ENCODE measurements around the gene AGBL1. TPM values are rescaled to one million over a fixed set of nuclear protein-coding genes. Genes with fewer than 3 reads are reported as not detected.

Gene AGBL1
- total and polyA plus RNA-seq, 4 donors: not detected

- H3K27me3 ChIP-seq (ENCODE audit: control insufficient read depth in 4 of 4, insufficient read depth in 4 of 4, low read length in 3 of 4): no peaks in the 10 kb centered on the region
- TF ChIP-seq REST (IDR thresholded peaks at IDR 0.05) (no peak), HNF4G (IDR thresholded peaks at IDR 0.05) (no peak), EGR1 (IDR thresholded peaks at IDR 0.05; ENCODE audit: low read depth in 2 of 2) (no peak), SP1 (IDR thresholded peaks at IDR 0.05) (no peak), CTCF (IDR thresholded peaks at IDR 0.05; ENCODE audit: low read depth, low read length, missing input control) (no peak), RAD21 (IDR thresholded peaks at IDR 0.05) (no peak), MAX (IDR thresholded peaks at IDR 0.05) (no peak), NR2F2 (IDR thresholded peaks at IDR 0.05) (no peak), GABPA (IDR thresholded peaks at IDR 0.05 in 1 of 2, conservative IDR thresholded peaks at IDR 0.05 in 1 of 2) (no peak), ATF3 (IDR thresholded peaks at IDR 0.05) (no peak), RXRA (IDR thresholded peaks at IDR 0.05) (no peak), FOXA2 (IDR thresholded peaks at IDR 0.05) (no peak), TAF1 (conservative IDR thresholded peaks at IDR 0.05) (no peak), ZBTB33 (IDR thresholded peaks at IDR 0.05) (no peak), YY1 (IDR thresholded peaks at IDR 0.05) (no peak), FOXA1 (IDR thresholded peaks at IDR 0.05) (no peak), JUND (IDR thresholded peaks at IDR 0.05) (no peak)
- H3K4me3 ChIP-seq (ENCODE audit: low read depth in 1 of 3, low read length in 3 of 3): no peak overlapping the region
- no peaks in the 10 kb centered on the region for H3K36me3 ChIP-seq (ENCODE audit: control insufficient read depth in 4 of 4, insufficient read depth in 3 of 4, low read depth in 1 of 4, low read length in 3 of 4)
- no peaks in the 10 kb centered on the region for H3K9me3 ChIP-seq (ENCODE audit: control insufficient read depth in 4 of 4, low read length in 3 of 4)
- H3K27ac ChIP-seq (ENCODE audit: low read depth in 1 of 2, low read length in 2 of 2): no peak overlapping the region
- WGBS: 66% methylated on average over 2 of the region's 2 CpGs
- DNase-seq (ENCODE audit: low spot score): no peak
- H3K4me1 ChIP-seq (ENCODE audit: control insufficient read depth in 4 of 4, insufficient read depth in 4 of 4, low read length in 3 of 4): no peaks in the 10 kb centered on the region
- no peak overlapping the region for H3K9ac ChIP-seq (ENCODE audit: low read depth in 1 of 2, low read length in 2 of 2)
Observed at GRCh38 chr15:86205096-86205495, 125.4 kb downstream of the AGBL1 start.

- 56% methylated on average over 3 of the region's 3 CpGs for WGBS
- no peak for TF ChIP-seq GABPA (IDR thresholded peaks at IDR 0.05 in 1 of 2, conservative IDR thresholded peaks at IDR 0.05 in 1 of 2)
- no peak for TF ChIP-seq SP1 (IDR thresholded peaks at IDR 0.05)
- no peak for TF ChIP-seq RAD21 (IDR thresholded peaks at IDR 0.05)
- TF ChIP-seq REST (IDR thresholded peaks at IDR 0.05): no peak
- no peak for TF ChIP-seq YY1 (IDR thresholded peaks at IDR 0.05)
- TF ChIP-seq HNF4A (conservative IDR thresholded peaks at IDR 0.05): no peak
- no peak for TF ChIP-seq EGR1 (IDR thresholded peaks at IDR 0.05; ENCODE audit: low read depth in 2 of 2)
- TF ChIP-seq HNF4G (IDR thresholded peaks at IDR 0.05): no peak
- no peak for TF ChIP-seq CTCF (IDR thresholded peaks at IDR 0.05; ENCODE audit: low read depth, low read length, missing input control)
- TF ChIP-seq ATF3 (IDR thresholded peaks at IDR 0.05): no peak
- TF ChIP-seq FOXA1 (IDR thresholded peaks at IDR 0.05): no peak
Observed at GRCh38 chr15:86213420-86213819, 133.7 kb downstream of the AGBL1 start.

More at GRCh38 chr15:86213420-86213819, 133.7 kb downstream of the AGBL1 start:
- no peaks in the 10 kb centered on the region for H3K27me3 ChIP-seq (ENCODE audit: control insufficient read depth in 4 of 4, insufficient read depth in 4 of 4, low read length in 3 of 4)
- no peaks in the 10 kb centered on the region for H3K4me1 ChIP-seq (ENCODE audit: control insufficient read depth in 4 of 4, insufficient read depth in 4 of 4, low read length in 3 of 4)
- H3K4me3 ChIP-seq (ENCODE audit: low read depth in 1 of 3, low read length in 3 of 3): no peak overlapping the region
- no peak overlapping the region for H3K9ac ChIP-seq (ENCODE audit: low read depth in 1 of 2, low read length in 2 of 2)
- DNase-seq (ENCODE audit: low spot score): no peak
- H3K36me3 ChIP-seq (ENCODE audit: control insufficient read depth in 4 of 4, insufficient read depth in 3 of 4, low read depth in 1 of 4, low read length in 3 of 4): no peaks in the 10 kb centered on the region
- peaks cover 0 to 7% (median 2%) of the 10 kb centered on the region in 4 donors for H3K9me3 ChIP-seq (ENCODE audit: control insufficient read depth in 4 of 4, low read length in 3 of 4)
- no peak overlapping the region for H3K27ac ChIP-seq (ENCODE audit: low read depth in 1 of 2, low read length in 2 of 2)
